ENCODE data around the gene CAMTA1. TPM values are rescaled to one million over a fixed set of nuclear protein-coding genes. Genes with fewer than 3 reads are reported as not detected.

Gene CAMTA1
- total RNA-seq, 1 experiment from 2014 or later: 85.2 TPM

GRCh38 chr1:6912518-6912917 is 127.3 kb downstream of the CAMTA1 start:
- ChIA-PET CTCF (no interaction called here), POLR2A (ENCODE audit: low non-redundant PET) (no interaction called here)
- Histone ChIP-seq H3K9me3 (ENCODE audit: low read depth, low read length, poor library complexity, severe bottlenecking) (no peaks in the 10 kb centered on the region), H3K4me3 (ENCODE audit: low read depth, low read length, poor library complexity, severe bottlenecking) (no peak overlapping the region), H3K27ac (ENCODE audit: low read depth, low read length, poor library complexity, severe bottlenecking) (no peak overlapping the region), H3K27me3 (replicated peaks; ENCODE audit: insufficient read depth, low read depth, low read length, poor library complexity) (no peaks in the 10 kb centered on the region), H3K4me1 (ENCODE audit: insufficient read depth, low read length, poor library complexity, severe bottlenecking) (peaks cover 11% of the 10 kb centered on the region), H3K36me3 (ENCODE audit: insufficient read depth, low read length, poor library complexity, severe bottlenecking) (no peaks in the 10 kb centered on the region)
- DNase-seq (ENCODE audit: low spot score): peak; percentile 35
- no TSS peak for BruUV-seq (replicated peaks)
- TF ChIP-seq EZH2 (IDR thresholded peaks at IDR 0.05; ENCODE audit: borderline replicate concordance, low read depth, low read length, poor library complexity, severe bottlenecking): no peak
- no peak for TF ChIP-seq CTCF (conservative IDR thresholded peaks at IDR 0.05; ENCODE audit: low read depth, low read length)
- intact Hi-C loops (cut with micrococcal nuclease; ENCODE audit: unreplicated experiment): no loop called here

- Histone ChIP-seq H3K4me3 (ENCODE audit: low read depth, low read length, poor library complexity, severe bottlenecking) (no peak overlapping the region), H3K27ac (ENCODE audit: low read depth, low read length, poor library complexity, severe bottlenecking) (no peak overlapping the region), H3K9me3 (ENCODE audit: low read depth, low read length, poor library complexity, severe bottlenecking) (no peaks in the 10 kb centered on the region), H3K4me1 (ENCODE audit: insufficient read depth, low read length, poor library complexity, severe bottlenecking) (peaks cover 11% of the 10 kb centered on the region), H3K27me3 (replicated peaks; ENCODE audit: insufficient read depth, low read depth, low read length, poor library complexity) (no peaks in the 10 kb centered on the region), H3K36me3 (ENCODE audit: insufficient read depth, low read length, poor library complexity, severe bottlenecking) (no peaks in the 10 kb centered on the region)
- DNase-seq (ENCODE audit: low spot score): no peak
- ChIA-PET POLR2A (ENCODE audit: low non-redundant PET) (no interaction called here), CTCF (no interaction called here)
- BruUV-seq (replicated peaks): no TSS peak
- TF ChIP-seq CTCF (conservative IDR thresholded peaks at IDR 0.05; ENCODE audit: low read depth, low read length): no peak
- TF ChIP-seq EZH2 (IDR thresholded peaks at IDR 0.05; ENCODE audit: borderline replicate concordance, low read depth, low read length, poor library complexity, severe bottlenecking): no peak
- intact Hi-C loops (cut with micrococcal nuclease; ENCODE audit: unreplicated experiment): no loop called here
These were observed 127.8 kb downstream of the CAMTA1 start for GRCh38 chr1:6913086-6913485.

- TF ChIP-seq CTCF (conservative IDR thresholded peaks at IDR 0.05; ENCODE audit: low read depth, low read length) (no peak), EZH2 (IDR thresholded peaks at IDR 0.05; ENCODE audit: borderline replicate concordance, low read depth, low read length, poor library complexity, severe bottlenecking) (no peak)
- CTCF ChIA-PET: no interaction called here
- no TSS peak for BruUV-seq (replicated peaks)
- no peaks in the 10 kb centered on the region for H3K27me3 ChIP-seq (replicated peaks; ENCODE audit: insufficient read depth, low read depth, low read length, poor library complexity)
- no peak for DNase-seq (ENCODE audit: low spot score)
- H3K9me3 ChIP-seq (ENCODE audit: low read depth, low read length, poor library complexity, severe bottlenecking): no peaks in the 10 kb centered on the region
- no peaks in the 10 kb centered on the region for H3K36me3 ChIP-seq (ENCODE audit: insufficient read depth, low read length, poor library complexity, severe bottlenecking)
- intact Hi-C loops (cut with micrococcal nuclease; ENCODE audit: unreplicated experiment): no loop called here
- no peak overlapping the region for H3K27ac ChIP-seq (ENCODE audit: low read depth, low read length, poor library complexity, severe bottlenecking)
- no peak overlapping the region for H3K4me3 ChIP-seq (ENCODE audit: low read depth, low read length, poor library complexity, severe bottlenecking)
- H3K4me1 ChIP-seq (ENCODE audit: insufficient read depth, low read length, poor library complexity, severe bottlenecking): peaks cover 11% of the 10 kb centered on the region
- POLR2A ChIA-PET (ENCODE audit: low non-redundant PET): no interaction called here
These were observed 129.5 kb downstream of the CAMTA1 start for GRCh38 chr1:6914706-6915105.

All from A673 (cell line).